Endometrial microvascular endothelial cells (primary cell): ENCODE results near the gene SSU72. TPM values are rescaled to one million over a fixed set of nuclear protein-coding genes. Genes with fewer than 3 reads are reported as not detected.
"Not testable (repeated sequence)": the region's sequence is repeated elsewhere in the genome, so short reads cannot be mapped to it uniquely, and the experiment has no call there.

Experiments used
- in situ Hi-C: cut with HindIII; loops from 2 replicates; pipeline ENCODE4 v1.10.0; 2017; ENCODE audit warnings: low sequenced_read_pairs, low pct_unique_long_range_greater_than_20kb; ENCODE audit errors: inconsistent ontology term
- total RNA-seq: library from RNA; depleted of rRNA; stranded (reverse); fragments of >200 nt; gene quantifications from one replicate; pipeline ENCODE4 v1.2.3, GENCODE V29; 2015; ENCODE audit errors: inconsistent ontology term

The SSU72 gene
- total RNA-seq, 1 donor from 2014 or later = 95.1 TPM

DNA sequence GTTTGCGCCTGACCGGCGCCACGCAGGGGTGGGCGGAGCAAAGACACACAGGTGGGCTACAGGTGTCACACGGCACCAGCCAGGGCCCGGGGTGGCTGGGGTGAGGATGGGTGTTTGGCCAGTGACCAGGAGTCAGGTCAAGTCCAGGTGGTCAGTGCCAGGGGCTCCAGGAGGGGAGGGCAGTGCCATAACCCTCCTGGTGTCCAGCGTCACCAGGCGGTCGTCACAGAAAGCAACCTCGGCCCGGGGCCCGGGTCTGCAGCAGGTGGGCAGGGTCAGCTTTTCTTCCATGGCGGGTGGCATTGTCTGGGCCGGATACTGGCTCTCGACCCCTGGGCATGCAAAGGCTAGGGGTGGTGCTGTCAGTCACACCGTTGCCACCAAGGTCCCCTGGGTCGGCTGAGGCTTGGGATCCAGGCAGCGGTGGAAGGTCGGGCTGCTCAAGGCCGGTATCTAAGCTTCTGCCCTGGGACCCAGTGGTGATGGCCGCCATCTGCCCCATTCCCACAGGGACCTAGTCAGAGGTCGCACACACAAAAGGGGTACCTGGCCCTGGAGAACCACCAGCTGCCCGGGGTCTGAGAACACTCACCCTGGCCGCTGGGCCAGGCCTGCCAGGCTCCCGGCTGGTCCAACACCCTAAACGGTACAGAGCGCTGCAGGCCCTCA lies 23.5 kb upstream of the SSU72 start:
- in situ Hi-C loops = no loop called here

DNA sequence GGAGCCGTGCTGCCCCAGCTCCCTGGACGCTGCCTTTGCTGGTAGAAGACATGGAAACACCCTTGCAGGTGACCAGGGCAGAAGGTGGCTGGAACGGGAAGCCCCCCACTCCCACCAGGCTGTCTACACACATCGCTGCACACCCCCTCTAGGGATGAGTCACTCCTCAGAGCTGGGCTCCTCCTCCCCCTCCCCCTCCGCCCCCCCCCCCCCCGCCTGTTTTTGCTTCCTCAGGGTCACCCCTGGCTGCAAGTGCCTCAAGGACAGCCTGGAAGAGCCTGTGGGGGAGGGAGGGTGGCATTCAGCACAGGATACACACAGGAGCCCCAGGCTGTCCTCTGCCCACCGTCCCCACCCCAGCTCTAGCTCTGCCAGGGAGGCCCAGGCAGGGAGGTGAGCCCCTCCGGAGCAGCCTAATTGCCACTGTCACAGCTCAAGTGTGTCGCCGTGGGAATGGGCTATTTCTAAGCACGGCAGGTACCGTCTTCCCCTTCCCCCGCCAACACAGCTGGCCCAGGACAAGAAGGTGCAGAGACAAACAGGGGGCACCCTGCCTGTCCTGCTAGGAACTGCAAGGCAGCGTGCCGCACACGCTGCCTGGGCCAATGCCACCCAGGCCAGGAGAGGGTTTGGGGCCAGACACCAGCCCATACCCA lies 22.7 kb upstream of the SSU72 start:
- in situ Hi-C loops = no loop called here

- in situ Hi-C loops = no loop called here
These were observed 22.0 kb upstream of the SSU72 start for GRCh38 chr1:1596493-1597274.

- in situ Hi-C loops = not testable (repeated sequence)
These were observed 20.7 kb upstream of the SSU72 start for GRCh38 chr1:1595341-1595740.

DNA sequence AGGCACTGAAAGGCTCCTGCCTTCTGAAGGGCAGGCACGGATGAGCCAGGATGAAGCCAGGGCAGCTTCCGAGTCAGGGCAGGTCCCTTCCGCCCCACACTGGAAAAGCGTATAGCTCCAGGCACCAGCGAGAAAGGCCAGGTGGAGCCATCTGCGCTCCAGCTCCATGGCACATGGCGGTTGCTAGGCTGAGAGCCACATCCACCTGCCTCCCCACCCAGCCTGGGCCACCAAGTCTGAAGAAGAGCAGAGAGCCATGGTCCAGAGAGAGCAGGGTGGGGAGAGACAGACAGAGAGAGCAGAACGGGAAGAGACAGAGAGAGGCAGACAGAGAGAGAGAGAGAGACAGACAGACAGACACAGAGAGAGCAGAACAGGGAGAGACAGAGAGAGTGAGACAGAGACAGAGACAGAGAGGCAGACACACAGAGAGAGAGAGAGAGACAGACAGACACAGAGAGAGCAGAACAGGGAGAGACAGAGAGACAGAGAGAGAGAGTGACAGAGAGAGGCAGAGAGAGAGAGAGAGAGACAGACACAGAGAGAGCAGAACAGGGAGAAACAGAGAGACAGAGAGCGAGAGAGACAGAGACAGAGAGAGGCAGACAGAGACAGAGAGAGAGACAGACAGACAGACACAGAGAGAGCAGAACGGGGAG lies 20.1 kb upstream of the SSU72 start:
- in situ Hi-C loops = no loop called here

DNA sequence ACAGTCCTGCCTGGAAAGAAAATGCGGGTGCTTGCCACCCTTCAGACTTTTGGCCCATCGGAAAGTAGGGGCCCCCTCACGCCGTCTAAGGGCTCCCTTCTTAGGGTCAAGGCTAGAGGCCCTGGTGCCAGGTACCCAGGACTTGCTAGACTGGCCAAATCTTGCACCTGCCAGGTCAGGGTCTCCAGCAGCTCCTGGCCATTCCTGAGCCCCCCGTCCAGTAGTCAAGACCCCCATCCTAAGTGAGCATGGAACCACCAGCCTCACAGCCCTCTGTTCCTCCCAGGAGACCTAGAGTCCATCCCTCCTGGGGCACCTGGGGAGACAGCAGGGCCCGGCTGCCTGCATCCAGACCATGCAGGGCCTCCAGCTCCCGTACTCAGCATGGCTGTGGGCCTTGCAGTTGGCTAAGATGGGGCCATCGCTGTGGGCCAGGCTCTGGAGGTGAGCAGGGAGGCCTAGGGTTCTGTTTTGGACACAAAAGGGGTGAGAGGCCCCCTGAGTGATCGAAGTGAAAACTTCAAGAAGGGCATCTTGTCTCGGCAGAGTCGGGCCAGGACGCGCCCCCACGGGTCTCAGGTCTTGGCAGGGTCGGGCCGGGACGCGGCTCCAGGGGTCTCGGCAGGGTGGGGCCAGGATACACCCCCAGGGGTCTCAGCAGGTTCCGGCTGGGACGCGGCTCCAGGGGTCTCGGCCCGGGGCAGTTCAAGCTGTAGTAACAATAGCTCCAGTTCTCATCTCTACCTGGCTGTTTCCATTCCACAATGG lies 19.4 kb upstream of the SSU72 start:
- in situ Hi-C loops = no loop called here

GRCh38 chr1:1591452-1591851 lies 16.8 kb upstream of the SSU72 start:
- in situ Hi-C loops = no loop called here

DNA sequence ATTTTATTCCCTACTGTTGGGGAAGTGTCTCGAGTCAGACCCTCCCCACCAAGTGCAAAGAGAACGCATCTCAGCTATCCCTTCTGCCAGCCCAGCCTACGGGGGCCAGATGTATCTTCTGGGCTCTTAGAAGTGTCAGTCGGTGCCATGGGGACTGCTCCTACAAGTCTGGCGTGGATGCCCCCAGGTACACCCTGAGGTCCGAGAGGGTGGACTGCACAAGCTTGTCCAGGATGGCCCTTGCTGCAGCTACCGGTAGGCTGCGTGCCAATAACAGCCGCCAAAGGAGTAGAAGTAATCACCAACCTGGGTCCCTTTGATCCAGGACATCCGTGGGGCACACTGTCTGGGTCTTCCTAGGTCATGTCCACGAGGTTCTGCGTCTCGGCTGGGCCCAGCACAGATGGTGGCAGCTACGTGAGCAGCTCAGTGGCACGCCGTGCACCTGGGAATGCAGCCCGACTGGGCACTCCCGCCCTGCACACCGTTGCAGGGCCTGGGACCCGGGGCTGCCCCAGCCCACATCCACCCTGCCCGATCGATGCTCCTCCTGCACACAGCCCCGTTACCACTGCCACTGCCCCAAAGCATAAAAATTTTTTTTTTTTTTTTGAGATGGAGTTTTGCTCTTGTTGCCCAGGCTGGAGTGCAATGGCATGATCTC lies 8.8 kb upstream of the SSU72 start:
- in situ Hi-C loops = no loop called here

- in situ Hi-C loops = no loop called here
These were observed 8.1 kb upstream of the SSU72 start for GRCh38 chr1:1582585-1583346.

DNA sequence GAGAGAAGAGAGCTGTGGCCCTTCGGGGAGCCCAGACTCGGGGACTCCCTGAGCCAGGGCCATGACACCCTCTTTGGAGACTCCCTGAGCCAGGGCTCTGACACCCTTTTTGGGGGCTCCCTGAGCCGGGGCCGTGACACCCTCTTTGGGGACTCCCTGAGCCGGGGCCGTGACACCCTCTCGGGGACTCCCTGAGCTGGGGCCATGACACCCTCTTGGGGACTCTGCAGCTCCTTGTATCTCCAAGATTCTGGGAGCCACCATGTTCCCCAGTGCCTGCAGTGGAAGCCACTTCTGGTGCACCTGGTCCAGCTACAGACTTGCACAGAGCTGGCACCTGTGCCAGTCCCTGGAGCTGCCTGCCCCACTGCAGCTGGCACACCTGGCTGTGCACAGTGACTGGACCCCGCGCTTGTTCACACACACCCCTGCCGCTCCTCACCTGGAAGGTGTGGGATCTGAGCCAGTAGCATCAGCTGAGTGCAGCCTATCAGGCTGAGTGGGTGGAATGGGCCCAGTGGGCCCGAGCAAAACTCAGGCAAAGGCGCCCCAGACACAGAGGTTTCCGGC lies 3.8 kb upstream of the SSU72 start:
- in situ Hi-C loops = no loop called here

- in situ Hi-C loops = no loop called here
These were observed 2.8 kb upstream of the SSU72 start for GRCh38 chr1:1577367-1578011.

GRCh38 chr1:1573843-1574720 lies 581 bp downstream of the SSU72 start:
- in situ Hi-C loops = no loop called here

DNA sequence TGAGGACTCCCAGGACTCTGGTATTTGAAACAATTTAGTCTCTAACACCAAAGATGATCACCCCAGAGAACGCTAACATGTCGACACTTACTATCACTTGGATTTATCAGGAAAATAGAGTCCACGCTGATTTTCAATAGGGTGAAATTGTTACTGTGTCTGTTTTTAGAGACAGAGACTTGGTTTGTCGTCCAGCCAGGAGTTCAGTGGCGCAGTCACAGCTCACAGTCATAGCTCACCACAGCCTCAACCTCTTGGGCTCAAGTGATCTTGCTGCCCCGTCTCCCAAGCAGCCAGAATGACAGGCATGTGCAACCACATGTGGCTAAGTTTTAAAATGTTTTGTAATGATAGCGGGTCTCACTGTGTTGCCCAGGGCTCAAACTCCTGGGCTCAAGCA lies 5.3 kb downstream of the SSU72 start:
- in situ Hi-C loops = no loop called here

- in situ Hi-C loops = no loop called here
These were observed 6.8 kb downstream of the SSU72 start for GRCh38 chr1:1567891-1568291.

GRCh38 chr1:1567152-1567875 lies 7.3 kb downstream of the SSU72 start:
- in situ Hi-C loops = no loop called here
